Brain microvascular endothelial cell (primary cell): Measurements from ENCODE around the gene DYNC2I2.

Source experiments
- DNase-seq: peaks from one replicate; pipeline ENCODE4 v3.0.0-alpha.2; 2020
- H3K27ac ChIP-seq: fragments of 250-450 bp; sonication (Bioruptor Pico); 2 replicates; pipeline ENCODE4 v1.5.1; 2020; ENCODE audit warnings: mild to moderate bottlenecking, moderate library complexity
- H3K27me3 ChIP-seq: fragments of 250-450 bp; sonication (Bioruptor Pico); replicated peaks from 2 replicates; pipeline ENCODE4 v1.5.1; 2020; ENCODE audit warnings: mild to moderate bottlenecking
- H3K36me3 ChIP-seq: fragments of 250-450 bp; sonication (Bioruptor Pico); replicated peaks from 2 replicates; pipeline ENCODE4 v1.5.1; 2020; ENCODE audit warnings: mild to moderate bottlenecking
- H3K4me3 ChIP-seq: 2 replicates; pipeline ENCODE4 v1.5.1; 2011; ENCODE audit warnings: low read depth, mild to moderate bottlenecking, control low read depth, low read length, moderate library complexity
- CTCF ChIP-seq: IDR thresholded peaks from 2 replicates; pipeline ENCODE4 v1.5.1; 2011; ENCODE audit warnings: low read depth, mild to moderate bottlenecking, moderate library complexity, low read length, control low read depth, inconsistent platforms; ENCODE audit errors: missing control alignments
- in situ Hi-C: cut with HindIII; loops from 2 replicates; pipeline ENCODE4 v1.10.0; 2017; ENCODE audit warnings: low sequenced_read_pairs, low pct_ligation_motif_present

DYNC2I2 gene

GRCh38 chr9:128687453-128687852 lies 30.8 kb upstream of the DYNC2I2 start:
- DNase-seq, result no peak
- Histone ChIP-seq H3K27ac (no peak overlapping the region), H3K4me3 (no peak overlapping the region), H3K27me3 (no peaks in the 10 kb centered on the region), H3K36me3 (peaks cover 13% of the 10 kb centered on the region)
- in situ Hi-C loops, result no loop called here
- TF ChIP-seq CTCF, result no peak

GRCh38 chr9:128685636-128686489 lies 29.2 kb upstream of the DYNC2I2 start:
- TF ChIP-seq CTCF, result no peak
- DNase-seq, result no peak
- no peak overlapping the region for H3K4me3 ChIP-seq
- in situ Hi-C loops, result no loop called here
- H3K36me3 ChIP-seq, result peaks cover 3% of the 10 kb centered on the region
- H3K27me3 ChIP-seq, result no peaks in the 10 kb centered on the region
- H3K27ac ChIP-seq, result no peak overlapping the region

GRCh38 chr9:128684325-128685199 lies 27.9 kb upstream of the DYNC2I2 start:
- no peak for TF ChIP-seq CTCF
- DNase-seq, result peak; percentile 56
- in situ Hi-C loops, result no loop called here
- no peaks in the 10 kb centered on the region for H3K27me3 ChIP-seq
- H3K36me3 ChIP-seq, result no peaks in the 10 kb centered on the region
- H3K4me3 ChIP-seq, result peak overlapping the region; percentile 82
- H3K27ac ChIP-seq, result peak overlapping the region; percentile 53

- Histone ChIP-seq H3K36me3 (no peaks in the 10 kb centered on the region), H3K27me3 (no peaks in the 10 kb centered on the region), H3K27ac (peak overlapping the region; percentile 53), H3K4me3 (peak overlapping the region; percentile 82)
- in situ Hi-C loops, result no loop called here
- TF ChIP-seq CTCF, result no peak
- no peak for DNase-seq
Observed at GRCh38 chr9:128684065-128684324, 27.3 kb upstream of the DYNC2I2 start.

GRCh38 chr9:128683340-128684064 lies 26.9 kb upstream of the DYNC2I2 start:
- in situ Hi-C loops, result no loop called here
- Histone ChIP-seq H3K36me3 (no peaks in the 10 kb centered on the region), H3K27me3 (no peaks in the 10 kb centered on the region), H3K27ac (peak overlapping the region; percentile 53), H3K4me3 (peak overlapping the region; percentile 82)
- no peak for DNase-seq
- TF ChIP-seq CTCF, result no peak
